Measurements from ENCODE around the gene MCRIP2.

MCRIP2 gene

DNA sequence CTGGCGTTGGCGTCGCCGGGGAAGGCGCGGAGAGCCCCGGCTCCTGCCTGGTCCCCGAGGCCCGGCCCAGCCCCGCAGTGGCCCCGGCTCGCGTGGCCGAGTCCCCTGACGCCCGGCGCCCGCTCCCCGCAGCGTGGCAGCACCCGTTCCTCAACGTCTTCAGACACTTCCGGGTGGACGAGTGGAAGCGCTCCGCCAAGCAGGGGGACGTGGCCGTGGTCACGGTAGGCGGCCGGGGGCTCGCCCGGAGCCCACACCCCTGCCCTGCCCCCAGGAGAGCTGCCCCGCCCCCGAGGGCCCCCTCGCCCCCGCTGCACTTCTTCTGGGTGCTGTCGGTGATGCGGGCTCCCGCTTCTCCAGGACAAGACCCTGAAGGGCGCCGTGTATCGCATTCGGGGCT lies 8.0 kb downstream of the MCRIP2 start:
- no peak for FAIRE-seq

GRCh38 chr16:651844-652243 lies 10.2 kb downstream of the MCRIP2 start:
- no peak for FAIRE-seq

GRCh38 chr16:652454-653305 lies 11.1 kb downstream of the MCRIP2 start:
- FAIRE-seq, result no peak

DNA sequence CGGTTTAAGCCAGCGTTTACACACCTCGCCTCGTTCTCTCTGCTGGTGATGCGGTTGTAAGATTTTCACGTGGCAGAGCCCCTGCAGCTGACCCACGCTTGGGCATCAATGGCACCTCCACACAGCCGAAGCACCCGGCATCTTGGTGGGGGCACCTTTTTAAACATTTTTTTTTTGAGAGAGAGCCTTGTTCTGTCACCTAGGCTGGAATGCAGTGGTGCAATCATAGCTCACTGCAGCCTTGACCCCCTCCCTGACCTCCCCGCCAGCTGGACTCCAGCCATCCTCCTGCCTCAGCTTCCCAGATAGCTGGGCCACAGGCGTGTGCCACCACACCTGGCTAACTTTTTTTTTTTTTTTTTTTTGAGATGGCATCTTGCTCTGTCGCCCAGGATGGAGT lies 12.4 kb downstream of the MCRIP2 start:
- FAIRE-seq, result no peak

DNA sequence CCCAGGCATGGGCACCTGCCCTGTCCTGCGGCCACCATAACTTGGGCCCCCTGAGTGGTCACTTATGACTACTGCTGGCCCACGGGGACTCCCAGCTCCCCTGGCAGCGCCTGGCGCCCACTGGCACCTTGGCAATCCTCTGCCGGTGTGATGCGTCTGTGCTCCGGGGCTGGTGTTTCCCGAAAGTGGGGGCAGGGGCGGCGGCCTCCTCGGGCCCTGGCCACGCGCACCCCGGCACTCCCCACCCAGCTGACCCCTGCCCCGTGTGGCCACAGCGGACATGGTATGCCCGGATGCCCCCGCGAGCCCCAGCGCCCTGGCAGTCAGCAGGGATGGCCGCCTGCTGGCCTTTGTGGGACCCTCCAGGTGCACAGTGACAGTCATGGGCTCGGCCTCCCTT lies 15.9 kb downstream of the MCRIP2 start:
- FAIRE-seq, result no peak

GRCh38 chr16:658679-659571 lies 17.3 kb downstream of the MCRIP2 start:
- FAIRE-seq, result no peak

GRCh38 chr16:659618-660017 lies 18.0 kb downstream of the MCRIP2 start:
- no peak for FAIRE-seq

- no peak for FAIRE-seq
These were observed 18.5 kb downstream of the MCRIP2 start for GRCh38 chr16:660132-660458.

DNA sequence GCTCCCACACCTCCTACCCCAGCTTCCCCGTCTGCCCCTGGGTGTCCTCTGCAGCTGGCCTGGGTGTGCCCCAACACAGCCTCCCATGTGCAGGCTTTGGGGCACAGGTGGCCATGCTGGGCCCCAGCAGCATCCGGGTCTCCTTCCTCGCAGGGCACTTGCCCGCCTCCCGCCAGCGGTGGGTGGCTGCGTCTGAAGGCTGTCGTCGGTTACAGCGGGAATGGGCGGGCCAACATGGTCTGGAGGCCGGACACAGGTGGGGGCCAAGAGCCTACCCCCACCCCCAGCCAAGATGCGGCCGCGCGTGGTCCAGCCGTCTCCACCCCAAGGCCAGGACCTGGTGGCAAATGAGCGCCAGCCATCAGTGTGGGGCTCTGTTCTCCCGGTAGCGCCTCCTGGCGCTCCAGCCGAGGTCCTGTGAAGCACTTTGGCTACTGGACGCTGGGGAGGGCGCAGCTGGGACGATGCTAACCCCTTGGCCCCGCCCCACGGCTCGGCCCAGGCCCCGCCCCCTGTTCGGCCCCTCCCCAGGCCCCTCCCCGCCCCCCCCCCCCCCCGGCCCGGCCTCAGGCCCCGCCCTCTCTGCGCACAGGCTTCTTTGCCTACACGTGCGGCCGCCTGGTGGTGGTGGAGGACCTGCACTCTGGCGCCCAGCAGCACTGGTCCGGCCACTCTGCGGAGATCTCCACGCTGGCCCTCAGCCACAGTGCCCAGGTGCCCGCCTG lies 19.0 kb downstream of the MCRIP2 start:
- no peak for FAIRE-seq

GRCh38 chr16:661184-661821 lies 19.7 kb downstream of the MCRIP2 start:
- FAIRE-seq, result no peak

- FAIRE-seq, result no peak
These were observed 20.5 kb downstream of the MCRIP2 start for GRCh38 chr16:662095-662494.

DNA sequence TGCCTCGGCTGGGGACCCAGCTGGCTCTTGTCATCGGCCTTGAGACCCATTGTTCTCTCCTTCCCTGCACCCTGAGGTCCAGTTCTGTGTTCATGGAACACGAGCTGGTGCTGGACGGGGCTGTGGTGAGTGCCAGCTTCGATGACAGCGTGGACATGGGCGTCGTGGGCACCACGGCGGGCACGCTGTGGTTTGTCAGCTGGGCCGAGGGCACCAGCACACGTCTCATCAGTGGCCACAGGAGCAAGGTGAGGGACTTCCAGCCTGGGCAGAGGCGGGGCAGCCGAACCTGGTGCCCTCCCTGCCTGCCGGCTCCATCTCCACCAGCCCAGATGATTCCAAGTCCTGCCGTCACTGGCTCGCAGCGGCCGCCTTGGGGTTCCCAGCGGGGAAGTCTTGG lies 21.0 kb downstream of the MCRIP2 start:
- no peak for FAIRE-seq

DNA sequence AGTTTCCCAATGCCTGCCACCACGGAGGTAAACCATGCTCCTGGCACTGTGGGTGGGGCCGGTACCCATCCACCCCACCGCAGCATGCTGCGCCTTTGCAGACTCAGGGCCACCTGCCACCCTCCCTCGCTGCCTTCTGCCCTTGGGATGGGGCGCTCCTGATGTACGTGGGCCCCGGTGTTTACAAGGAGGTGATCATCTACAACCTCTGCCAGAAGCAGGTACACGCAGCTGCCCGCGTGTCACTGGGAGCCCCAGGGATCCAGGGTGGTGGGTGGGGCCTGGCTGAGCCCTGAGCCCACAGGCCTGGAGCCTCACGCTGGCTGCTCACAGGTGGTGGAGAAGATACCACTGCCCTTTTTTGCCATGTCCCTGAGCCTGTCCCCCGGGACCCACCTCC lies 24.9 kb downstream of the MCRIP2 start:
- no peak for FAIRE-seq

DNA sequence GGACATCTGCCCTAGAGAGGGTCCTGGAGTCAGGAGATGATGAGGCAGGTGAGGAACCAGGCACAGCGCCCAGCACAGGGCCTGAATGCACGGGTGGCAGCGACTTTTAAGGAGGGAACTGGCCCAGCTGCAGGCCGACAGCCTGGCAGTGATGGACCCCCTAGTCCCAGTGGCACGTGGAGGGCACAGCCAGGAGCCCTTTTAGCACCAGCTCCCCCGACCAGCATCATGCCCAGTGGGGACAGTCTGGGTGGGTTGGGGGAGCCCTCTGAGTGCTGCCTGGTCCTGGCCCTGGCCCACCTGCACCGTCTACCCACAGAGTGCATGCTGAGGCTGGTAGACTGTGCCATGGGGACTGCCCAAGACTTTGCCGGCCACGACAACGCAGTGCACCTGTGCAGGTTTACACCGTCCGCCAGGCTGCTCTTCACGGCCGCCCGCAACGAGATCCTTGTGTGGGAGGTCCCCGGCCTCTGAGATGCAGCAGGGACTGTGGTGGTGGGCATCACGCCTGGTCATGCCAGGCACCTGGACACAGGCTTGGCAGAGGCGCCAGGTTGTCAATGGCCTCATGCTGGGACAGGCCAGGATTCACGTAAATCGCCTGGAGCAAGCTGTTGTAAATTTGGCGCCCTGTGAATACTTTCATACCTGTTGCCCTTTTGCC lies 25.6 kb downstream of the MCRIP2 start:
- no peak for FAIRE-seq

DNA sequence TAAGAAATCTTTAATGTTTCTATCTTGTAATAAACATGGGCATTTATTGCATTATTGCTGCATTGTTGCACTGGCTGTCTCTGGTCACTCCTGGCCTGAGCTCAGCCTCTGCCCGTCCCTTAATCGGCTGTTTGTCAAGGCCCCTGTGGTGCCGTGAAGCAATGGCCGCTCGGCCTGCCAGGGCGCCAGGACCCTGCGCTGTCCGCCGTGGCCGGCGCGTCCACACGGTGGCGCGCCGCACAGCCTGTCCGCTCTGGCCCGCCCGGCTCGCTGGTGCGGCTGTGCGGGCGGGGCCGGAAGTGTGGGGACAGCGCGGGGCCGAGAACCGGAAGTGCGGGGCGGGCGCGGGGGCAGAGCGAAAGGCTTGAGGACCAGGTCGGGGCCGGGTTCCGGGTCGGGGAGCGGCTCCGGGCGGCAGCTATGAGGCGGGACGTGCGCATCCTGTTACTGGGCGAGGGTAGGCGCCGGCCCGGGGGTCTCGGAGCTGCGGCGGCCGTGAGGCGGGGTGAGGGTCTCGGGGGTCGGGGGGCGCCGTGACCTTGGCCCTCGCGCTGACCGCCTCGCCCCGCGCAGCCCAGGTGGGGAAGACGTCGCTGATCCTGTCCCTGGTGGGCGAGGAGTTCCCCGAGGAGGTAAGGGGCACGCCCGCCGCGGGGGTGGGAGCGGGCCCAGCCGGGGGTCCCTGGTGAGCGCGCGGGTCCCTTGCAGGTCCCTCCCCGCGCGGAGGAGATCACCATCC lies 26.3 kb downstream of the MCRIP2 start, which contains the start of gene RHOT2:
TSS of gene RHOT2 (plus strand) at position 353 of the 739 bp plus-strand sequence. CDS start at position 421, 68 bp downstream.
- FAIRE-seq, result no peak

DNA sequence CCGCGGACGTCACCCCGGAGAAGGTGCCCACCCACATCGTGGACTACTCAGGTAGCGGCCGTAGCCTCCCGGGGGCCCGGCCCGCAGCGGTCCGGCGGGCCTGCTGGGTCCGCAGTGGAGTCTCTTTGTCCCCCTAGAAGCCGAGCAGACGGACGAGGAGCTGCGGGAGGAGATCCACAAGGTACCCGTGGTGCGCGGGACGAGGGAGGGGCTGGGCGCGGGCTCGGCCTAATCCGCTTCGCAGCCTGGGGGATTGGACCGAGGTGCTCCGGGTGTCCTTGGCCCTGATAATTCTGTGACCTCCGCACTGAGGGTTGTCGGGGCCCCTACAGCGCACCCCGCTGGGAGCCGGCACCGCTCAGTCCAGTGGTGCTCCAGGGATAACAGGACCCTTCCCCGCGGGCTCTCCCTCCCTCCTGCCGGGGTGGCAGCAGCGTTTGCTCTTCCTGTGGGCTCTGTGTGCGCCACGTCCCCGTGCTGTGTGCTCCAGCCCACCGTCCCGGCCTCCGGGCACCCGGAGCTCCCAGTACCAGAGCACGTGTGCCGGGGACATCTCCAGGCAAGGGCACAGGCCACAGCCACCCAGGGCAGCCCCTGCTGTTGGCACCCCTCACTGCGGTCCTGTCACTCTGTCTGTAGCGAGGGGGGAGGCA lies 27.0 kb downstream of the MCRIP2 start:
- FAIRE-seq, result no peak

GRCh38 chr16:669666-670065 lies 28.0 kb downstream of the MCRIP2 start:
- no peak for FAIRE-seq

GRCh38 chr16:670485-671352 lies 29.1 kb downstream of the MCRIP2 start:
- no peak for FAIRE-seq

- no peak for FAIRE-seq
These were observed 29.9 kb downstream of the MCRIP2 start for GRCh38 chr16:671353-672131.

Data from TTC549 (cell line).